Mammary epithelial cell (primary cell): Measurements from ENCODE around the gene TTC23.

ENCODE experiments used
- EZH2 ChIP-seq: IDR thresholded peaks from 2 replicates; pipeline ENCODE4 v1.6.1; 2012; ENCODE audit warnings: low read length, inconsistent platforms, borderline replicate concordance
- TF ChIP-seq, protein P1 (sequence below), 2 donors: IDR thresholded peaks in 1 of 2; conservative IDR thresholded peaks in 1 of 2; 2 replicates each; pipeline ENCODE4 v1.5.1; 2011 to 2012; ENCODE audit warnings: inconsistent platforms in 2 of 2, low read length in 2 of 2, mild to moderate bottlenecking in 2 of 2, control low read depth in 1 of 2, low read depth in 1 of 2; ENCODE audit not compliant: insufficient read depth in 1 of 2; ENCODE audit errors: extremely low read depth in 1 of 2

GRCh38 chr15:99207672-99208071 lies 41.7 kb downstream of the TTC23 start:
- TF ChIP-seq, protein P1, sequence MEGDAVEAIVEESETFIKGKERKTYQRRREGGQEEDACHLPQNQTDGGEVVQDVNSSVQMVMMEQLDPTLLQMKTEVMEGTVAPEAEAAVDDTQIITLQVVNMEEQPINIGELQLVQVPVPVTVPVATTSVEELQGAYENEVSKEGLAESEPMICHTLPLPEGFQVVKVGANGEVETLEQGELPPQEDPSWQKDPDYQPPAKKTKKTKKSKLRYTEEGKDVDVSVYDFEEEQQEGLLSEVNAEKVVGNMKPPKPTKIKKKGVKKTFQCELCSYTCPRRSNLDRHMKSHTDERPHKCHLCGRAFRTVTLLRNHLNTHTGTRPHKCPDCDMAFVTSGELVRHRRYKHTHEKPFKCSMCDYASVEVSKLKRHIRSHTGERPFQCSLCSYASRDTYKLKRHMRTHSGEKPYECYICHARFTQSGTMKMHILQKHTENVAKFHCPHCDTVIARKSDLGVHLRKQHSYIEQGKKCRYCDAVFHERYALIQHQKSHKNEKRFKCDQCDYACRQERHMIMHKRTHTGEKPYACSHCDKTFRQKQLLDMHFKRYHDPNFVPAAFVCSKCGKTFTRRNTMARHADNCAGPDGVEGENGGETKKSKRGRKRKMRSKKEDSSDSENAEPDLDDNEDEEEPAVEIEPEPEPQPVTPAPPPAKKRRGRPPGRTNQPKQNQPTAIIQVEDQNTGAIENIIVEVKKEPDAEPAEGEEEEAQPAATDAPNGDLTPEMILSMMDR (conservative IDR thresholded peaks at IDR 0.05 in 1 of 2, IDR thresholded peaks at IDR 0.05 in 1 of 2; ENCODE audit: extremely low read depth in 1 of 2, insufficient read depth in 1 of 2, low read depth in 1 of 2, low read length in 2 of 2): no peak
- no peak for TF ChIP-seq EZH2
